ENCODE data around the gene CHORDC1.
"Not testable (repeated sequence)": the region's sequence is repeated elsewhere in the genome, so short reads cannot be mapped to it uniquely, and the experiment has no call there.

The CHORDC1 gene

GRCh38 chr11:90234977-90235376, 12.1 kb upstream of the CHORDC1 start:
- TF ChIP-seq POLR2A (IDR thresholded peaks at IDR 0.05; ENCODE audit: low read depth, low read length) = no peak
- no peak for DNase-seq (ENCODE audit: insufficient read length, low spot score)
- FAIRE-seq = no peak

GRCh38 chr11:90229791-90230190, 6.9 kb upstream of the CHORDC1 start:
- DNase-seq (ENCODE audit: insufficient read length, low spot score) (no peak), FAIRE-seq (no peak)
- TF ChIP-seq POLR2A (IDR thresholded peaks at IDR 0.05; ENCODE audit: low read depth, low read length) = no peak

- no peak for TF ChIP-seq POLR2A (IDR thresholded peaks at IDR 0.05; ENCODE audit: low read depth, low read length)
- DNase-seq (ENCODE audit: insufficient read length, low spot score) (no peak), FAIRE-seq (no peak)
These were observed 5.2 kb upstream of the CHORDC1 start for GRCh38 chr11:90228056-90228455.

- DNase-seq (ENCODE audit: insufficient read length, low spot score) (no peak), FAIRE-seq (no peak)
These were observed 368 bp upstream of the CHORDC1 start for GRCh38 chr11:90223248-90223585.

GRCh38 chr11:90221803-90222458, 918 bp downstream of the CHORDC1 start:
- no peak for FAIRE-seq

More at GRCh38 chr11:90223248-90223585, 368 bp upstream of the CHORDC1 start:
- no peak for TF ChIP-seq POLR2A (IDR thresholded peaks at IDR 0.05; ENCODE audit: low read depth, low read length)

GRCh38 chr11:90220391-90220790, 2.5 kb downstream of the CHORDC1 start:
- FAIRE-seq (no peak), DNase-seq (ENCODE audit: insufficient read length, low spot score) (no peak)
- TF ChIP-seq POLR2A (IDR thresholded peaks at IDR 0.05; ENCODE audit: low read depth, low read length) = no peak

More at GRCh38 chr11:90221803-90222458, 918 bp downstream of the CHORDC1 start:
- DNase-seq (ENCODE audit: insufficient read length, low spot score) = no peak
- TF ChIP-seq POLR2A (IDR thresholded peaks at IDR 0.05; ENCODE audit: low read depth, low read length) = no peak

GRCh38 chr11:90219438-90219837, 3.4 kb downstream of the CHORDC1 start:
- DNase-seq (ENCODE audit: insufficient read length, low spot score) (no peak), FAIRE-seq (no peak)
- TF ChIP-seq POLR2A (IDR thresholded peaks at IDR 0.05; ENCODE audit: low read depth, low read length) = no peak

- no peak for TF ChIP-seq POLR2A (IDR thresholded peaks at IDR 0.05; ENCODE audit: low read depth, low read length)
- DNase-seq (ENCODE audit: insufficient read length, low spot score) (no peak), FAIRE-seq (no peak)
These were observed 4.2 kb downstream of the CHORDC1 start for GRCh38 chr11:90218606-90219005.

- FAIRE-seq (no peak), DNase-seq (ENCODE audit: insufficient read length, low spot score) (no peak)
- TF ChIP-seq POLR2A (IDR thresholded peaks at IDR 0.05; ENCODE audit: low read depth, low read length) = no peak
These were observed 6.2 kb downstream of the CHORDC1 start for GRCh38 chr11:90216611-90217010.

- no peak for DNase-seq (ENCODE audit: insufficient read length, low spot score)
- TF ChIP-seq POLR2A (IDR thresholded peaks at IDR 0.05; ENCODE audit: low read depth, low read length) = no peak
- no peak for FAIRE-seq
These were observed 9.5 kb downstream of the CHORDC1 start for GRCh38 chr11:90213322-90213721.

GRCh38 chr11:90208857-90209256, 14.0 kb downstream of the CHORDC1 start:
- no peak for FAIRE-seq
- TF ChIP-seq POLR2A (IDR thresholded peaks at IDR 0.05; ENCODE audit: low read depth, low read length) = no peak
- no peak for DNase-seq (ENCODE audit: insufficient read length, low spot score)

GRCh38 chr11:90207992-90208391, 14.9 kb downstream of the CHORDC1 start:
- DNase-seq (ENCODE audit: insufficient read length, low spot score); FAIRE-seq: not testable (repeated sequence)

GRCh38 chr11:90204832-90205646, 17.8 kb downstream of the CHORDC1 start:
- TF ChIP-seq POLR2A (IDR thresholded peaks at IDR 0.05; ENCODE audit: low read depth, low read length) = no peak
- DNase-seq (ENCODE audit: insufficient read length, low spot score) (no peak), FAIRE-seq (no peak)

GRCh38 chr11:90204407-90204806, 18.4 kb downstream of the CHORDC1 start:
- no peak for FAIRE-seq
- TF ChIP-seq POLR2A (IDR thresholded peaks at IDR 0.05; ENCODE audit: low read depth, low read length) = no peak

GRCh38 chr11:90202342-90202741, 20.5 kb downstream of the CHORDC1 start:
- FAIRE-seq (no peak), DNase-seq (ENCODE audit: insufficient read length, low spot score) (no peak)
- no peak for TF ChIP-seq POLR2A (IDR thresholded peaks at IDR 0.05; ENCODE audit: low read depth, low read length)

More at GRCh38 chr11:90204407-90204806, 18.4 kb downstream of the CHORDC1 start:
- DNase-seq (ENCODE audit: insufficient read length, low spot score) = no peak

All from H54 (cell line).